HCEC 1CT (cell line): ENCODE measurements around the gene HHIP.
"Not testable (repeated sequence)": the region's sequence is repeated elsewhere in the genome, so short reads cannot be mapped to it uniquely, and the experiment has no call there.

Experiments used
- DNase-seq: peaks from one replicate; pipeline ENCODE4 v3.0.0-alpha.2; 2017

Gene HHIP

GRCh38 chr4:144757969-144758368 lies 112.0 kb downstream of the HHIP start:
- no peak for DNase-seq

GRCh38 chr4:144768809-144769208 lies 122.9 kb downstream of the HHIP start:
- DNase-seq, result not testable (repeated sequence)

GRCh38 chr4:144778364-144778763 lies 132.4 kb downstream of the HHIP start:
- DNase-seq, result no peak

GRCh38 chr4:144782345-144782744 lies 136.4 kb downstream of the HHIP start:
- no peak for DNase-seq

GRCh38 chr4:144785961-144786360 lies 140.0 kb downstream of the HHIP start:
- DNase-seq, result no peak

GRCh38 chr4:144787365-144788258 lies 141.7 kb downstream of the HHIP start:
- DNase-seq, result no peak

- no peak for DNase-seq
Observed at GRCh38 chr4:144788469-144788868, 142.5 kb downstream of the HHIP start.

- DNase-seq, result not testable (repeated sequence)
Observed at GRCh38 chr4:144791933-144792332, 146.0 kb downstream of the HHIP start.
